ENCODE measurements around the gene LCOR.
"Not testable (repeated sequence)": the region's sequence is repeated elsewhere in the genome, so short reads cannot be mapped to it uniquely, and the experiment has no call there.

Gene LCOR

GRCh38 chr10:96840841-96841518 is 8.9 kb downstream of the LCOR start:
- no peak for DNase-seq (ENCODE audit: low read depth in 2 of 2)

GRCh38 chr10:96842896-96843723 is 11.0 kb downstream of the LCOR start:
- no peak for DNase-seq (ENCODE audit: low read depth in 2 of 2)

GRCh38 chr10:96843823-96844222 is 11.7 kb downstream of the LCOR start:
- no peak for DNase-seq (ENCODE audit: low read depth in 2 of 2)

GRCh38 chr10:96846395-96846794 is 14.3 kb downstream of the LCOR start:
- no peak for DNase-seq (ENCODE audit: low read depth in 2 of 2)

GRCh38 chr10:96846926-96847325 is 14.8 kb downstream of the LCOR start:
- DNase-seq (ENCODE audit: low read depth in 2 of 2), result no peak

- DNase-seq (ENCODE audit: low read depth in 2 of 2), result not testable (repeated sequence)
These were observed 15.3 kb downstream of the LCOR start for GRCh38 chr10:96847356-96847755.

GRCh38 chr10:96850113-96850512 is 18.0 kb downstream of the LCOR start:
- DNase-seq (ENCODE audit: low read depth in 2 of 2), result no peak

GRCh38 chr10:96850825-96851224 is 18.7 kb downstream of the LCOR start:
- DNase-seq (ENCODE audit: low read depth in 2 of 2), result no peak

- DNase-seq (ENCODE audit: low read depth in 2 of 2), result no peak
These were observed 19.2 kb downstream of the LCOR start for GRCh38 chr10:96851281-96851680.

GRCh38 chr10:96856317-96856716 is 24.2 kb downstream of the LCOR start:
- DNase-seq (ENCODE audit: low read depth in 2 of 2), result no peak

GRCh38 chr10:96857301-96858012 is 25.4 kb downstream of the LCOR start:
- DNase-seq (ENCODE audit: low read depth in 2 of 2), result no peak

- no peak for DNase-seq (ENCODE audit: low read depth in 2 of 2)
These were observed 26.1 kb downstream of the LCOR start for GRCh38 chr10:96858038-96858705.

GRCh38 chr10:96858706-96859050 is 26.6 kb downstream of the LCOR start:
- no peak for DNase-seq (ENCODE audit: low read depth in 2 of 2)

GRCh38 chr10:96860631-96861277 is 28.7 kb downstream of the LCOR start:
- no peak for DNase-seq (ENCODE audit: low read depth in 2 of 2)

- DNase-seq (ENCODE audit: low read depth in 2 of 2), result no peak
These were observed 31.9 kb downstream of the LCOR start for GRCh38 chr10:96863922-96864543.

- DNase-seq (ENCODE audit: low read depth in 2 of 2), result no peak
These were observed 41.0 kb downstream of the LCOR start for GRCh38 chr10:96873086-96873485.

- no peak for DNase-seq (ENCODE audit: low read depth in 2 of 2)
These were observed 41.8 kb downstream of the LCOR start for GRCh38 chr10:96873756-96874467.

- DNase-seq (ENCODE audit: low read depth in 2 of 2), result no peak
These were observed 46.0 kb downstream of the LCOR start for GRCh38 chr10:96878057-96878456.

GRCh38 chr10:96880575-96880974 is 48.5 kb downstream of the LCOR start:
- no peak for DNase-seq (ENCODE audit: low read depth in 2 of 2)

- no peak for DNase-seq (ENCODE audit: low read depth in 2 of 2)
These were observed 57.5 kb downstream of the LCOR start for GRCh38 chr10:96889415-96890171.
